Prostate gland (tissue), 2 donors: ENCODE measurements around the gene ARMH2. TPM values are rescaled to one million over a fixed set of nuclear protein-coding genes. Genes with fewer than 3 reads are reported as not detected.

ENCODE experiments used
- DNase-seq: peaks from one replicate; pipeline ENCODE4 v3.0.0-alpha.2; 2019; ENCODE audit warnings: low spot score
- H3K27ac ChIP-seq, 2 donors: fragments of 200-600 bp; sonication (generic); 2 replicates each; pipeline ENCODE4 v1.5.1; 2017 to 2019
- H3K27me3 ChIP-seq: fragments of 200-600 bp; sonication (generic); replicated peaks from 2 replicates; pipeline ENCODE4 v1.5.1; 2019; ENCODE audit not compliant: insufficient read depth
- H3K36me3 ChIP-seq, 2 donors: fragments of 200-600 bp; sonication (generic); 1 replicate in 1 of 2; 2 replicates in 1 of 2; pipeline versions ENCODE4 v1.5.1 to v1.8.1; 2017 to 2019
- H3K4me1 ChIP-seq: fragments of 200-600 bp; sonication (generic); replicated peaks from 2 replicates; pipeline ENCODE4 v1.5.1; 2019
- H3K4me3 ChIP-seq, 2 donors: fragments of 200-600 bp; sonication (generic); 2 replicates each; pipeline ENCODE4 v1.5.1; 2017 to 2019
- H3K9me3 ChIP-seq: fragments of 200-600 bp; sonication (generic); 2 replicates; pipeline ENCODE4 v1.5.1; 2017
- CTCF ChIP-seq, 4 experiments: fragments of 200-600 bp in 2 of 4; fragments of 450-650 bp in 2 of 4; sonication (generic) in 2 of 4; IDR thresholded peaks; 1 replicate in 3 of 4; 2 replicates in 1 of 4; pipeline ENCODE4 v1.5.1; 2016 to 2019; ENCODE audit warnings: antibody characterized with exemption in 4 of 4, mild to moderate bottlenecking in 2 of 4, moderate library complexity in 2 of 4
- POLR2A ChIP-seq: fragments of 450-650 bp; IDR thresholded peaks from one replicate; pipeline ENCODE4 v1.6.1; 2016; ENCODE audit warnings: antibody characterized with exemption, mild to moderate bottlenecking
- POLR2AphosphoS5 ChIP-seq: sonication (generic); formaldehyde crosslinking; IDR thresholded peaks from one replicate; pipeline ENCODE4 v1.6.1; 2017; ENCODE audit warnings: antibody characterized with exemption
- WGBS: methylation state at CpG from one replicate; pipeline ENCODE4 v1.1.5; 2018; 5-methylcytosine and 5-hydroxymethylcytosine counted together
- intact Hi-C: fragments of 100-400 bp; cut with DNase I; formaldehyde crosslinking; loops from one replicate; pipeline ENCODE4 v1.14.2; 2022
- total RNA-seq, 2 donors: library from RNA; depleted of rRNA; stranded (reverse); fragments of >200 nt; gene quantifications; one replicate each; pipeline ENCODE4 v1.1.0, GENCODE V29; 2016

ARMH2 gene
- total RNA-seq, 2 donors from 2014 or later: not detected

GRCh38 chr6:24795106-24795505, 3.6 kb downstream of the ARMH2 start:
- DNase-seq: no peak
- H3K4me3 ChIP-seq: no peak overlapping the region
- no peaks in the 10 kb centered on the region for H3K36me3 ChIP-seq
- H3K9me3 ChIP-seq: no peaks in the 10 kb centered on the region
- intact Hi-C loops: no loop called here
- no peaks in the 10 kb centered on the region for H3K27me3 ChIP-seq
- no peaks in the 10 kb centered on the region for H3K4me1 ChIP-seq
- 66% methylated on average over 2 of the region's 2 CpGs for WGBS
- TF ChIP-seq CTCF (IDR thresholded peaks at IDR 0.05): no peak
- TF ChIP-seq POLR2A: no peak
- no peak for TF ChIP-seq POLR2AphosphoS5
- no peak overlapping the region for H3K27ac ChIP-seq

GRCh38 chr6:24788031-24788665, 10.6 kb downstream of the ARMH2 start:
- H3K27me3 ChIP-seq: no peaks in the 10 kb centered on the region
- DNase-seq: no peak
- no peaks in the 10 kb centered on the region for H3K4me1 ChIP-seq
- WGBS: 92% methylated on average over 4 of the region's 4 CpGs
- intact Hi-C loops: no loop called here
- no peaks in the 10 kb centered on the region for H3K9me3 ChIP-seq
- no peaks in the 10 kb centered on the region for H3K36me3 ChIP-seq
- H3K27ac ChIP-seq: no peak overlapping the region
- H3K4me3 ChIP-seq: no peak overlapping the region
- no peak for TF ChIP-seq CTCF (IDR thresholded peaks at IDR 0.05)
- TF ChIP-seq POLR2AphosphoS5: no peak
- no peak for TF ChIP-seq POLR2A

GRCh38 chr6:24780206-24780605, 18.5 kb downstream of the ARMH2 start:
- no peak overlapping the region for H3K4me3 ChIP-seq
- no peak for DNase-seq
- no peak for TF ChIP-seq POLR2AphosphoS5
- no peak for TF ChIP-seq POLR2A
- TF ChIP-seq CTCF (IDR thresholded peaks at IDR 0.05): no peak
- no peaks in the 10 kb centered on the region for H3K4me1 ChIP-seq
- no peaks in the 10 kb centered on the region for H3K36me3 ChIP-seq
- peak overlapping the region; percentile 45 for H3K27ac ChIP-seq
- intact Hi-C loops: no loop called here
- no peaks in the 10 kb centered on the region for H3K9me3 ChIP-seq
- no peaks in the 10 kb centered on the region for H3K27me3 ChIP-seq
- WGBS: 75% methylated on average over 4 of the region's 4 CpGs

GRCh38 chr6:24779416-24780016, 19.2 kb downstream of the ARMH2 start:
- Histone ChIP-seq H3K9me3 (no peaks in the 10 kb centered on the region), H3K27ac (peak overlapping the region; percentile 45), H3K4me1 (no peaks in the 10 kb centered on the region), H3K27me3 (no peaks in the 10 kb centered on the region), H3K4me3 (no peak overlapping the region), H3K36me3 (no peaks in the 10 kb centered on the region)
- intact Hi-C loops: no loop called here
- peak; percentile 32 for DNase-seq
- TF ChIP-seq POLR2A (no peak), POLR2AphosphoS5 (peak; percentile 76), CTCF (IDR thresholded peaks at IDR 0.05) (peak in 1 of 4 experiments; percentile 5)
- WGBS: 36% methylated on average over 3 of the region's 3 CpGs

- DNase-seq: no peak
- Histone ChIP-seq H3K36me3 (no peaks in the 10 kb centered on the region), H3K4me3 (peak overlapping the region in 1 of 2 donors; percentile 2), H3K27me3 (no peaks in the 10 kb centered on the region), H3K27ac (peak overlapping the region in 1 of 2 donors; percentile 45), H3K4me1 (no peaks in the 10 kb centered on the region), H3K9me3 (no peaks in the 10 kb centered on the region)
- no peak for TF ChIP-seq POLR2AphosphoS5
- no peak for TF ChIP-seq CTCF (IDR thresholded peaks at IDR 0.05)
- no peak for TF ChIP-seq POLR2A
- intact Hi-C loops: no loop called here
Measured at GRCh38 chr6:24778878-24779277, 19.8 kb downstream of the ARMH2 start.
